ENCODE measurements around the gene ZBTB12. TPM values are rescaled to one million over a fixed set of nuclear protein-coding genes. Genes with fewer than 3 reads are reported as not detected.

The ZBTB12 gene
- total and polyA plus RNA-seq, 10 of the 15 experiments (the other 5 are each of a cell fraction or from before 2014, with no cell fraction given): 0.81 to 4.5 (median 1.7) TPM; not detected in 4

DNA sequence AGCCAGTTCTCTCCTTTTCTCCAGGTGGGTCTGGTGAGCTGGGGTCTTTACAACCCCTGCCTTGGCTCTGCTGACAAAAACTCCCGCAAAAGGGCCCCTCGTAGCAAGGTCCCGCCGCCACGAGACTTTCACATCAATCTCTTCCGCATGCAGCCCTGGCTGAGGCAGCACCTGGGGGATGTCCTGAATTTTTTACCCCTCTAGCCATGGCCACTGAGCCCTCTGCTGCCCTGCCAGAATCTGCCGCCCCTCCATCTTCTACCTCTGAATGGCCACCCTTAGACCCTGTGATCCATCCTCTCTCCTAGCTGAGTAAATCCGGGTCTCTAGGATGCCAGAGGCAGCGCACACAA is 43.2 kb upstream of the ZBTB12 start:
- no TSS peak for BruUV-seq (replicated peaks)
- ATAC-seq: no peak
- no peak for FAIRE-seq
- intact Hi-C loops (cut with micrococcal nuclease; ENCODE audit: unreplicated experiment): no loop called here
- ChIA-PET CTCF (no interaction called here), SMC1A (ENCODE audit: uncharacterized antibody, unreplicated experiment) (no interaction called here), POLR2A (interaction anchor here (0.6 kb wide), 1 partner anchor 62 kb away, joined by 3 read pairs; no protein-coding TSS in a partner anchor), RAD21 (ENCODE audit: unreplicated experiment) (no interaction called here)
- Histone ChIP-seq H3K27me3 (replicated peaks in 1 of 2; ENCODE audit: control insufficient read depth in 2 of 2, insufficient read depth in 2 of 2, low read length in 1 of 2) (peaks cover 0 to 3% of the 10 kb centered on the region in 2 experiments; a peak in 3 of 4 replicates), H3K9ac (ENCODE audit: control insufficient read depth, insufficient read depth, low read length) (no peak overlapping the region), H3K36me3 (ENCODE audit: control insufficient read depth in 2 of 2, insufficient read depth in 2 of 2, low read length in 1 of 2) (no peaks in the 10 kb centered on the region), H2AFZ (ENCODE audit: control insufficient read depth, low read depth, low read length) (no peak overlapping the region), H3K27ac (ENCODE audit: control insufficient read depth, insufficient read depth) (no peak overlapping the region), H3K4me3 (no peak overlapping the region), H3K9me3 (replicated peaks; ENCODE audit: control insufficient read depth, insufficient read depth, low read length) (no peaks in the 10 kb centered on the region), H3K4me1 (ENCODE audit: control insufficient read depth, insufficient read depth, low read length) (peaks cover 3% of the 10 kb centered on the region; the same call in 1 of the 2 replicates), H3K4me2 (ENCODE audit: control insufficient read depth, insufficient read depth) (no peak overlapping the region), H3K79me2 (ENCODE audit: control insufficient read depth, insufficient read depth, low read length) (no peaks in the 10 kb centered on the region), H4K20me1 (ENCODE audit: control insufficient read depth, insufficient read depth) (no peaks in the 10 kb centered on the region)
- no peak for DNase-seq (ENCODE audit: low read depth, low spot score)
- WGBS (ENCODE audit: insufficient coverage, insufficient replicate concordance, low lambda C conversion rate, missing lambda C conversion rate): 60% methylated on average over 9 of the region's 9 CpGs
- in situ Hi-C loops (cut with MboI): no loop called here
- TF ChIP-seq NRF1 (conservative IDR thresholded peaks at IDR 0.05; ENCODE audit: low read depth, low read length) (no peak), IKZF2 (IDR thresholded peaks at IDR 0.05) (no peak), MYB (IDR thresholded peaks at IDR 0.05; ENCODE audit: borderline replicate concordance, low read depth, low read length) (no peak), POLR2A (IDR thresholded peaks at IDR 0.05; ENCODE audit: low read depth, low read length) (no peak), RELA (IDR thresholded peaks at IDR 0.05; ENCODE audit: borderline replicate concordance, partially characterized antibody) (no peak), NFYB (IDR thresholded peaks at IDR 0.05; ENCODE audit: insufficient read depth, low read depth, low read length) (no peak), GABPA (IDR thresholded peaks at IDR 0.05; ENCODE audit: low read depth) (no peak), ZNF207 (IDR thresholded peaks at IDR 0.05; ENCODE audit: borderline replicate concordance) (no peak), RAD21 (IDR thresholded peaks at IDR 0.05; ENCODE audit: insufficient read depth, low read depth, low read length) (no peak), PAX5 (IDR thresholded peaks at IDR 0.05; ENCODE audit: borderline replicate concordance, low read depth, low read length) (no peak), IRF4 (IDR thresholded peaks at IDR 0.05; ENCODE audit: low read depth, low read length) (no peak), NFXL1 (IDR thresholded peaks at IDR 0.05; ENCODE audit: borderline replicate concordance) (no peak)
- TF ChIP-seq, protein P1, sequence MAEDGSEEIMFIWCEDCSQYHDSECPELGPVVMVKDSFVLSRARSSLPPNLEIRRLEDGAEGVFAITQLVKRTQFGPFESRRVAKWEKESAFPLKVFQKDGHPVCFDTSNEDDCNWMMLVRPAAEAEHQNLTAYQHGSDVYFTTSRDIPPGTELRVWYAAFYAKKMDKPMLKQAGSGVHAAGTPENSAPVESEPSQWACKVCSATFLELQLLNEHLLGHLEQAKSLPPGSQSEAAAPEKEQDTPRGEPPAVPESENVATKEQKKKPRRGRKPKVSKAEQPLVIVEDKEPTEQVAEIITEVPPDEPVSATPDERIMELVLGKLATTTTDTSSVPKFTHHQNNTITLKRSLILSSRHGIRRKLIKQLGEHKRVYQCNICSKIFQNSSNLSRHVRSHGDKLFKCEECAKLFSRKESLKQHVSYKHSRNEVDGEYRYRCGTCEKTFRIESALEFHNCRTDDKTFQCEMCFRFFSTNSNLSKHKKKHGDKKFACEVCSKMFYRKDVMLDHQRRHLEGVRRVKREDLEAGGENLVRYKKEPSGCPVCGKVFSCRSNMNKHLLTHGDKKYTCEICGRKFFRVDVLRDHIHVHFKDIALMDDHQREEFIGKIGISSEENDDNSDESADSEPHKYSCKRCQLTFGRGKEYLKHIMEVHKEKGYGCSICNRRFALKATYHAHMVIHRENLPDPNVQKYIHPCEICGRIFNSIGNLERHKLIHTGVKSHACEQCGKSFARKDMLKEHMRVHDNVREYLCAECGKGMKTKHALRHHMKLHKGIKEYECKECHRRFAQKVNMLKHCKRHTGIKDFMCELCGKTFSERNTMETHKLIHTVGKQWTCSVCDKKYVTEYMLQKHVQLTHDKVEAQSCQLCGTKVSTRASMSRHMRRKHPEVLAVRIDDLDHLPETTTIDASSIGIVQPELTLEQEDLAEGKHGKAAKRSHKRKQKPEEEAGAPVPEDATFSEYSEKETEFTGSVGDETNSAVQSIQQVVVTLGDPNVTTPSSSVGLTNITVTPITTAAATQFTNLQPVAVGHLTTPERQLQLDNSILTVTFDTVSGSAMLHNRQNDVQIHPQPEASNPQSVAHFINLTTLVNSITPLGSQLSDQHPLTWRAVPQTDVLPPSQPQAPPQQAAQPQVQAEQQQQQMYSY (CRISPR knock-in tag; IDR thresholded peaks at IDR 0.05): no peak
- TF ChIP-seq, protein P2, sequence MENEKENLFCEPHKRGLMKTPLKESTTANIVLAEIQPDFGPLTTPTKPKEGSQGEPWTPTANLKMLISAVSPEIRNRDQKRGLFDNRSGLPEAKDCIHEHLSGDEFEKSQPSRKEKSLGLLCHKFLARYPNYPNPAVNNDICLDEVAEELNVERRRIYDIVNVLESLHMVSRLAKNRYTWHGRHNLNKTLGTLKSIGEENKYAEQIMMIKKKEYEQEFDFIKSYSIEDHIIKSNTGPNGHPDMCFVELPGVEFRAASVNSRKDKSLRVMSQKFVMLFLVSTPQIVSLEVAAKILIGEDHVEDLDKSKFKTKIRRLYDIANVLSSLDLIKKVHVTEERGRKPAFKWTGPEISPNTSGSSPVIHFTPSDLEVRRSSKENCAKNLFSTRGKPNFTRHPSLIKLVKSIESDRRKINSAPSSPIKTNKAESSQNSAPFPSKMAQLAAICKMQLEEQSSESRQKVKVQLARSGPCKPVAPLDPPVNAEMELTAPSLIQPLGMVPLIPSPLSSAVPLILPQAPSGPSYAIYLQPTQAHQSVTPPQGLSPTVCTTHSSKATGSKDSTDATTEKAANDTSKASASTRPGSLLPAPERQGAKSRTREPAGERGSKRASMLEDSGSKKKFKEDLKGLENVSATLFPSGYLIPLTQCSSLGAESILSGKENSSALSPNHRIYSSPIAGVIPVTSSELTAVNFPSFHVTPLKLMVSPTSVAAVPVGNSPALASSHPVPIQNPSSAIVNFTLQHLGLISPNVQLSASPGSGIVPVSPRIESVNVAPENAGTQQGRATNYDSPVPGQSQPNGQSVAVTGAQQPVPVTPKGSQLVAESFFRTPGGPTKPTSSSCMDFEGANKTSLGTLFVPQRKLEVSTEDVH (IDR thresholded peaks at IDR 0.05; ENCODE audit: low read depth, partially characterized antibody): no peak
- TF ChIP-seq, protein P3, sequence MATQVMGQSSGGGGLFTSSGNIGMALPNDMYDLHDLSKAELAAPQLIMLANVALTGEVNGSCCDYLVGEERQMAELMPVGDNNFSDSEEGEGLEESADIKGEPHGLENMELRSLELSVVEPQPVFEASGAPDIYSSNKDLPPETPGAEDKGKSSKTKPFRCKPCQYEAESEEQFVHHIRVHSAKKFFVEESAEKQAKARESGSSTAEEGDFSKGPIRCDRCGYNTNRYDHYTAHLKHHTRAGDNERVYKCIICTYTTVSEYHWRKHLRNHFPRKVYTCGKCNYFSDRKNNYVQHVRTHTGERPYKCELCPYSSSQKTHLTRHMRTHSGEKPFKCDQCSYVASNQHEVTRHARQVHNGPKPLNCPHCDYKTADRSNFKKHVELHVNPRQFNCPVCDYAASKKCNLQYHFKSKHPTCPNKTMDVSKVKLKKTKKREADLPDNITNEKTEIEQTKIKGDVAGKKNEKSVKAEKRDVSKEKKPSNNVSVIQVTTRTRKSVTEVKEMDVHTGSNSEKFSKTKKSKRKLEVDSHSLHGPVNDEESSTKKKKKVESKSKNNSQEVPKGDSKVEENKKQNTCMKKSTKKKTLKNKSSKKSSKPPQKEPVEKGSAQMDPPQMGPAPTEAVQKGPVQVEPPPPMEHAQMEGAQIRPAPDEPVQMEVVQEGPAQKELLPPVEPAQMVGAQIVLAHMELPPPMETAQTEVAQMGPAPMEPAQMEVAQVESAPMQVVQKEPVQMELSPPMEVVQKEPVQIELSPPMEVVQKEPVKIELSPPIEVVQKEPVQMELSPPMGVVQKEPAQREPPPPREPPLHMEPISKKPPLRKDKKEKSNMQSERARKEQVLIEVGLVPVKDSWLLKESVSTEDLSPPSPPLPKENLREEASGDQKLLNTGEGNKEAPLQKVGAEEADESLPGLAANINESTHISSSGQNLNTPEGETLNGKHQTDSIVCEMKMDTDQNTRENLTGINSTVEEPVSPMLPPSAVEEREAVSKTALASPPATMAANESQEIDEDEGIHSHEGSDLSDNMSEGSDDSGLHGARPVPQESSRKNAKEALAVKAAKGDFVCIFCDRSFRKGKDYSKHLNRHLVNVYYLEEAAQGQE (IDR thresholded peaks at IDR 0.05; ENCODE audit: low read depth, low read length): no peak

Data from GM12878 (cell line).